ENCODE measurements around the gene PIGK.

The PIGK gene

GRCh38 chr1:77039111-77039510, 180.1 kb downstream of the PIGK start:
- no peak for DNase-seq (ENCODE audit: low read depth)
